H9 (cell line): ENCODE results near the gene ZNF771. TPM values are rescaled to one million over a fixed set of nuclear protein-coding genes. Genes with fewer than 3 reads are reported as not detected.

Experiments used
- DNase-seq: peaks from one replicate; pipeline ENCODE4 v3.0.0-alpha.2; 2017
- H2AFZ ChIP-seq: one replicate; pipeline ENCODE4 v1.6.1; 2013; ENCODE audit warnings: mild to moderate bottlenecking, low read length, control low read depth, moderate library complexity
- H2AK5ac ChIP-seq: 2 replicates; pipeline ENCODE4 v1.6.1; 2013; ENCODE audit warnings: low read length, control low read depth, mixed read lengths; ENCODE audit not compliant: insufficient read length
- H2BK120ac ChIP-seq: one replicate; pipeline ENCODE4 v1.6.1; 2013; ENCODE audit warnings: low read depth, mild to moderate bottlenecking, low read length, control low read depth, inconsistent platforms; ENCODE audit not compliant: poor library complexity, severe bottlenecking
- H2BK12ac ChIP-seq: 2 replicates; pipeline ENCODE4 v1.6.1; 2013; ENCODE audit warnings: low read length, control low read depth, mixed read lengths, low read depth; ENCODE audit not compliant: insufficient read length
- H2BK15ac ChIP-seq: 2 replicates; pipeline ENCODE4 v1.6.1; 2013; ENCODE audit warnings: low read depth, low read length, control low read depth
- H2BK20ac ChIP-seq: one replicate; pipeline ENCODE4 v1.6.1; 2013; ENCODE audit warnings: low read depth, mild to moderate bottlenecking, low read length, control low read depth, inconsistent platforms; ENCODE audit not compliant: poor library complexity, severe bottlenecking
- H2BK5ac ChIP-seq: 2 replicates; pipeline ENCODE4 v1.6.1; 2013; ENCODE audit warnings: low read length, control low read depth, mixed read lengths; ENCODE audit not compliant: insufficient read length
- H3K14ac ChIP-seq: 2 replicates; pipeline ENCODE4 v1.6.1; 2013; ENCODE audit warnings: low read length, control low read depth; ENCODE audit not compliant: insufficient read depth
- H3K18ac ChIP-seq: 2 replicates; pipeline ENCODE4 v1.6.1; 2013; ENCODE audit warnings: low read depth, mild to moderate bottlenecking, mixed read lengths, low read length, control low read depth; ENCODE audit not compliant: insufficient read length
- H3K23ac ChIP-seq: 2 replicates; pipeline ENCODE4 v1.6.1; 2013; ENCODE audit warnings: low read length, control low read depth, mixed read lengths, low read depth; ENCODE audit not compliant: insufficient read length
- H3K23me2 ChIP-seq: 2 replicates; pipeline ENCODE4 v1.6.1; 2013; ENCODE audit warnings: low read depth, mild to moderate bottlenecking, mixed read lengths, low read length, control low read depth; ENCODE audit not compliant: insufficient read length, poor library complexity, severe bottlenecking
- H3K27ac ChIP-seq: 2 replicates; pipeline ENCODE4 v1.5.1; 2013; ENCODE audit warnings: low read length, control low read depth, mixed read lengths, low read depth; ENCODE audit not compliant: insufficient read length
- H3K27me3 ChIP-seq: 2 replicates; pipeline ENCODE4 v1.6.1; 2013; ENCODE audit warnings: low read length, control low read depth, inconsistent platforms; ENCODE audit not compliant: insufficient read depth
- H3K4ac ChIP-seq: 2 replicates; pipeline ENCODE4 v1.6.1; 2013; ENCODE audit warnings: low read depth, mild to moderate bottlenecking, control low read depth, inconsistent platforms, low read length, moderate library complexity
- H3K4me1 ChIP-seq: 2 replicates; pipeline ENCODE4 v1.6.1; 2013; ENCODE audit warnings: low read length, control low read depth, inconsistent platforms; ENCODE audit not compliant: insufficient read depth
- H3K4me2 ChIP-seq: 2 replicates; pipeline ENCODE4 v1.6.1; 2013; ENCODE audit warnings: low read length, control low read depth, mixed read lengths; ENCODE audit not compliant: insufficient read length, insufficient read depth
- H3K56ac ChIP-seq: 2 replicates; pipeline ENCODE4 v1.6.1; 2013; ENCODE audit warnings: low read depth, mild to moderate bottlenecking, mixed read lengths, low read length, control low read depth; ENCODE audit not compliant: insufficient read length
- H3K79me1 ChIP-seq: 2 replicates; pipeline ENCODE4 v1.6.1; 2013; ENCODE audit warnings: low read depth, mild to moderate bottlenecking, moderate library complexity, low read length, control low read depth, inconsistent platforms; ENCODE audit not compliant: insufficient read depth, poor library complexity, severe bottlenecking
- H3K79me2 ChIP-seq: 2 replicates; pipeline ENCODE4 v1.6.1; 2013; ENCODE audit warnings: low read length, control low read depth, inconsistent platforms; ENCODE audit not compliant: insufficient read depth
- H3K9ac ChIP-seq: 2 replicates; pipeline ENCODE4 v1.6.1; 2013; ENCODE audit warnings: low read length, control low read depth, mixed read lengths; ENCODE audit not compliant: insufficient read length; ENCODE audit errors: extremely low read depth
- H3K9me3 ChIP-seq: one replicate; pipeline ENCODE4 v1.6.1; 2013; ENCODE audit warnings: low read depth, low read length, inconsistent platforms; ENCODE audit not compliant: control insufficient read depth
- H3T11ph ChIP-seq: one replicate; pipeline ENCODE4 v1.6.1; 2013; ENCODE audit warnings: mild to moderate bottlenecking, low read length, control low read depth, inconsistent platforms
- H4K20me1 ChIP-seq: one replicate; pipeline ENCODE4 v1.6.1; 2013; ENCODE audit not compliant: control insufficient read depth, insufficient read length, insufficient read depth
- H4K5ac ChIP-seq: 2 replicates; pipeline ENCODE4 v1.6.1; 2013; ENCODE audit warnings: low read depth, mild to moderate bottlenecking, mixed read lengths, low read length, control low read depth; ENCODE audit not compliant: insufficient read length
- H4K8ac ChIP-seq: replicated peaks from 2 replicates; pipeline ENCODE4 v1.6.1; 2013; ENCODE audit warnings: low read length, control low read depth, mixed read lengths, low read depth; ENCODE audit not compliant: insufficient read length
- H4K91ac ChIP-seq: 2 replicates; pipeline ENCODE4 v1.6.1; 2013; ENCODE audit warnings: low read depth, mild to moderate bottlenecking, moderate library complexity, mixed read lengths, low read length, control low read depth; ENCODE audit not compliant: insufficient read length
- H3K27ac Mint-ChIP-seq, 3 experiments: 2 replicates in 2 of 3; 3 replicates in 1 of 3; pipeline ENCODE4 v1.8.0; 2020 to 2021; ENCODE audit warnings: mixed read lengths in 3 of 3, mild to moderate bottlenecking in 1 of 3, moderate library complexity in 1 of 3
- H3K27me3 Mint-ChIP-seq: 2 replicates; pipeline ENCODE4 v1.8.0; 2021; ENCODE audit warnings: low read depth, mild to moderate bottlenecking, moderate library complexity, mixed read lengths
- H3K36me3 Mint-ChIP-seq, 3 experiments: 2 replicates in 2 of 3; 3 replicates in 1 of 3; pipeline ENCODE4 v1.8.0; 2020 to 2021; ENCODE audit warnings: low read depth in 3 of 3, mixed read lengths in 3 of 3; ENCODE audit not compliant: insufficient read depth in 1 of 3
- H3K4me1 Mint-ChIP-seq, 2 experiments: 2 replicates each; pipeline ENCODE4 v1.8.0; 2020; ENCODE audit warnings: mixed read lengths in 2 of 2
- H3K4me3 Mint-ChIP-seq, 2 experiments: 2 replicates in 1 of 2; 3 replicates in 1 of 2; pipeline ENCODE4 v1.8.0; 2020 to 2021; ENCODE audit warnings: mild to moderate bottlenecking in 2 of 2, mixed read lengths in 2 of 2, moderate library complexity in 1 of 2
- H3K9me3 Mint-ChIP-seq, 2 experiments: 2 replicates in 1 of 2; 3 replicates in 1 of 2; pipeline ENCODE4 v1.8.0; 2020; ENCODE audit warnings: mild to moderate bottlenecking in 2 of 2, mixed read lengths in 2 of 2, moderate library complexity in 1 of 2
- CTCF ChIP-seq: fragments of 200-600 bp; sonication (generic); conservative IDR thresholded peaks from 3 replicates; pipeline ENCODE4 v1.8.0; 2021; ENCODE audit warnings: antibody characterized with exemption, mild to moderate bottlenecking
- WGBS: extraction: QIAGEN DNeasy Blood & Tissue Kit; methylation state at CpG from one replicate; pipeline ENCODE4 v1.1.7; 2013; ENCODE audit warnings: missing lambda C conversion rate, low lambda C conversion rate, mixed read lengths; ENCODE audit not compliant: insufficient read length; ENCODE audit errors: extremely low coverage; 5-methylcytosine and 5-hydroxymethylcytosine counted together
- total RNA-seq: library from RNA; stranded (reverse); gene quantifications from 2 replicates; pipeline ENCODE4 v1.2.1, GENCODE V29; 2021

The ZNF771 gene
- total RNA-seq, 1 experiment from 2014 or later = 10.5 TPM

GRCh38 chr16:30395155-30395991 is 12.0 kb upstream of the ZNF771 start, which contains the start of gene ZNF48:
ZNF48 (plus strand) TSS chr16:30395420; CDS start chr16:30395795, 375 bp downstream.
- H2BK120ac ChIP-seq = no peak within 1 kb of the TSS
- no peak within 1 kb of the TSS for H2AK5ac ChIP-seq
- peak within 1 kb of the TSS; percentile 18; the same call in 1 of the 2 replicates for H3K4ac ChIP-seq
- H3K18ac ChIP-seq = peak within 1 kb of the TSS; percentile 86
- peak within 1 kb of the TSS; percentile 97 for H3K9ac ChIP-seq
- peaks cover 21% of the 10 kb centered on the region for H3K23me2 ChIP-seq
- no peak within 1 kb of the TSS for H2BK20ac ChIP-seq
- peak within 1 kb of the TSS; percentile 90 to 91 for H3K4me3 Mint-ChIP-seq
- H3K27ac Mint-ChIP-seq = peak within 1 kb of the TSS; percentile 93 to 99 (median 97)
- no peak within 1 kb of the TSS for H4K91ac ChIP-seq
- peak; percentile 58 for TF ChIP-seq CTCF
- H3K36me3 Mint-ChIP-seq = peaks cover 9 to 33% (median 20%) of the 10 kb centered on the region in 3 experiments; a peak in 6 of 7 replicates
- no peak within 1 kb of the TSS for H3K56ac ChIP-seq
- peak within 1 kb of the TSS; percentile 99 for H3K14ac ChIP-seq
- no peaks in the 10 kb centered on the region; a peak in 1 of 5 replicates for H3K9me3 Mint-ChIP-seq
- H2BK5ac ChIP-seq = peak within 1 kb of the TSS; percentile 74
- H3K9me3 ChIP-seq = no peaks in the 10 kb centered on the region
- no peaks in the 10 kb centered on the region; the same call in 1 of the 2 replicates for H3K27me3 Mint-ChIP-seq
- H2BK15ac ChIP-seq = no peak within 1 kb of the TSS
- H4K8ac ChIP-seq = no peak within 1 kb of the TSS
- no peaks in the 10 kb centered on the region for H4K20me1 ChIP-seq
- no CpG with 5 or more reads among the region's 103 CpGs for WGBS
- peak within 1 kb of the TSS; percentile 67 for H3K27ac ChIP-seq
- no peaks in the 10 kb centered on the region for H3K79me1 ChIP-seq
- peaks cover 4% of the 10 kb centered on the region; the same call in 1 of the 2 replicates for H3K79me2 ChIP-seq
- H3K4me1 ChIP-seq = no peaks in the 10 kb centered on the region; the same call in 1 of the 2 replicates
- peak; percentile 82 for DNase-seq
- peak within 1 kb of the TSS; percentile 56 for H3T11ph ChIP-seq
- no peak within 1 kb of the TSS for H2AFZ ChIP-seq
- H4K5ac ChIP-seq = no peak within 1 kb of the TSS
- H3K4me1 Mint-ChIP-seq = peaks cover 27 to 45% of the 10 kb centered on the region in 2 experiments
- no peak within 1 kb of the TSS for H2BK12ac ChIP-seq
- no peak within 1 kb of the TSS for H3K23ac ChIP-seq
- H3K27me3 ChIP-seq = no peaks in the 10 kb centered on the region
- H3K4me2 ChIP-seq = peak within 1 kb of the TSS; percentile 88
